ENCODE data around the gene ANXA8. TPM values are rescaled to one million over a fixed set of nuclear protein-coding genes. Genes with fewer than 3 reads are reported as not detected.

The ANXA8 gene
- total and polyA plus RNA-seq, 2 experiments from 2014 or later, result 87.6 to 213 TPM

- Histone ChIP-seq H3K36me3 (replicated peaks; ENCODE audit: insufficient read depth, low read depth) (no peaks in the 10 kb centered on the region), H3K4me2 (peak overlapping the region; percentile 34), H3K27ac (peak overlapping the region; percentile 57), H3K27me3 (no peaks in the 10 kb centered on the region), H3K9me2 (replicated peaks; ENCODE audit: insufficient read depth) (no peaks in the 10 kb centered on the region), H3K79me2 (no peaks in the 10 kb centered on the region), H3K4me1 (ENCODE audit: insufficient read depth) (peaks cover 32% of the 10 kb centered on the region), H4K20me1 (ENCODE audit: insufficient read depth, poor library complexity, severe bottlenecking) (no peaks in the 10 kb centered on the region), H3K9me3 (ENCODE audit: low read depth) (no peaks in the 10 kb centered on the region), H2AFZ (no peak overlapping the region), H3K4me3 (no peak overlapping the region)
- DNase-seq (ENCODE audit: low spot score), result peak; percentile 65
- TF ChIP-seq EZH2phosphoT487 (IDR thresholded peaks at IDR 0.05; ENCODE audit: low read depth, severe bottlenecking, unreplicated experiment), result no peak
- TF ChIP-seq CTCF (IDR thresholded peaks at IDR 0.05; ENCODE audit: poor library complexity), result no peak
- no peak for TF ChIP-seq EZH2 (IDR thresholded peaks at IDR 0.05; ENCODE audit: borderline replicate concordance)
- whole genome bisulfite sequencing (ENCODE audit: low lambda C conversion rate, missing lambda C conversion rate), result 58% methylated on average over 4 of the region's 4 CpGs
Measured at GRCh38 chr10:47458466-47459154, 25.3 kb downstream of the ANXA8 start.

GRCh38 chr10:47457826-47458225 lies 26.1 kb downstream of the ANXA8 start:
- H3K79me2 ChIP-seq, result no peaks in the 10 kb centered on the region
- H3K27me3 ChIP-seq, result no peaks in the 10 kb centered on the region
- H4K20me1 ChIP-seq (ENCODE audit: insufficient read depth, poor library complexity, severe bottlenecking), result no peaks in the 10 kb centered on the region
- 100% methylated on average over 1 of the region's 1 CpG for WGBS (ENCODE audit: low lambda C conversion rate, missing lambda C conversion rate)
- DNase-seq (ENCODE audit: low spot score), result no peak
- no peaks in the 10 kb centered on the region for H3K9me2 ChIP-seq (replicated peaks; ENCODE audit: insufficient read depth)
- H3K4me1 ChIP-seq (ENCODE audit: insufficient read depth), result peaks cover 36% of the 10 kb centered on the region
- H3K9me3 ChIP-seq (ENCODE audit: low read depth), result no peaks in the 10 kb centered on the region
- no peak overlapping the region for H3K4me3 ChIP-seq
- H3K27ac ChIP-seq, result peak overlapping the region; percentile 32
- H3K36me3 ChIP-seq (replicated peaks; ENCODE audit: insufficient read depth, low read depth), result no peaks in the 10 kb centered on the region
- H3K4me2 ChIP-seq, result no peak overlapping the region
- H2AFZ ChIP-seq, result no peak overlapping the region
- no peak for TF ChIP-seq CTCF (IDR thresholded peaks at IDR 0.05; ENCODE audit: poor library complexity)
- no peak for TF ChIP-seq EZH2phosphoT487 (IDR thresholded peaks at IDR 0.05; ENCODE audit: low read depth, severe bottlenecking, unreplicated experiment)
- TF ChIP-seq EZH2 (IDR thresholded peaks at IDR 0.05; ENCODE audit: borderline replicate concordance), result no peak

- 100% methylated on average over 1 of the region's 1 CpG for WGBS (ENCODE audit: low lambda C conversion rate, missing lambda C conversion rate)
Measured at GRCh38 chr10:47457528-47457820, 26.4 kb downstream of the ANXA8 start.

More at GRCh38 chr10:47457528-47457820, 26.4 kb downstream of the ANXA8 start:
- H3K4me1 ChIP-seq (ENCODE audit: insufficient read depth), result peaks cover 37% of the 10 kb centered on the region
- no peak overlapping the region for H3K27ac ChIP-seq
- H3K4me3 ChIP-seq, result no peak overlapping the region
- H3K9me3 ChIP-seq (ENCODE audit: low read depth), result no peaks in the 10 kb centered on the region
- H3K79me2 ChIP-seq, result no peaks in the 10 kb centered on the region
- no peak overlapping the region for H3K4me2 ChIP-seq
- no peak for DNase-seq (ENCODE audit: low spot score)
- no peaks in the 10 kb centered on the region for H3K9me2 ChIP-seq (replicated peaks; ENCODE audit: insufficient read depth)
- H3K27me3 ChIP-seq, result no peaks in the 10 kb centered on the region
- H3K36me3 ChIP-seq (replicated peaks; ENCODE audit: insufficient read depth, low read depth), result no peaks in the 10 kb centered on the region
- H4K20me1 ChIP-seq (ENCODE audit: insufficient read depth, poor library complexity, severe bottlenecking), result no peaks in the 10 kb centered on the region
- TF ChIP-seq EZH2phosphoT487 (IDR thresholded peaks at IDR 0.05; ENCODE audit: low read depth, severe bottlenecking, unreplicated experiment) (no peak), CTCF (IDR thresholded peaks at IDR 0.05; ENCODE audit: poor library complexity) (no peak), EZH2 (IDR thresholded peaks at IDR 0.05; ENCODE audit: borderline replicate concordance) (no peak)
- H2AFZ ChIP-seq, result no peak overlapping the region
